HepG2 (cell line): ENCODE results near the gene CFL1. TPM values are rescaled to one million over a fixed set of nuclear protein-coding genes. Genes with fewer than 3 reads are reported as not detected.

ENCODE experiments used
- ATAC-seq: fragments of 200-7000 bp; cut with Tn5 transposase; 3 replicates; pipeline ENCODE4 v1.9.1; 2020; ENCODE audit warnings: mild to moderate bottlenecking, moderate library complexity
- BruUV-seq: library from RNA; stranded (reverse); fragments of 400-500 nt; replicated peaks from 2 replicates; lab custom pipeline; 2021; lab: Mats Ljungman, UMichigan
- CTCF ChIA-PET: fragments of 300-600 bp; formaldehyde crosslinking; extraction: SDS; loops from one replicate; lab custom pipeline; 2021; ENCODE audit warnings: low total read pairs, inconsistent platforms, low intra/inter-chr PET ratio; lab: Yijun Ruan, JAX
- POLR2A ChIA-PET: fragments of 350-600 bp; sonication (Branson Sonifier 250); formaldehyde crosslinking; loops from one replicate; lab custom pipeline; 2020; ENCODE audit warnings: antibody characterized with exemption, inconsistent platforms; lab: Yijun Ruan, JAX
- DNase-seq: peaks from one replicate; pipeline ENCODE4 v3.0.0-alpha.2; 2015; ENCODE audit warnings: low spot score
- FAIRE-seq: peaks from 3 replicates; lab custom pipeline; 2011; peaks lifted over from hg19 to GRCh38; lab: Jason Lieb, UNC
- H2AFZ ChIP-seq: one replicate; pipeline ENCODE4 v1.6.1; 2011; ENCODE audit warnings: low read length, inconsistent platforms
- H3K27ac ChIP-seq: fragments of 300-600 bp; 3 replicates; pipeline ENCODE4 v1.8.0; 2011; ENCODE audit warnings: mixed run types, mild to moderate bottlenecking, mixed read lengths, low read length, inconsistent platforms; ENCODE audit not compliant: insufficient read depth; ENCODE audit errors: extremely low read length
- H3K27me3 ChIP-seq, 2 experiments: fragments of 200-600 bp in 1 of 2; 2 replicates in 1 of 2; 3 replicates in 1 of 2; pipeline versions ENCODE4 v1.6.0 to v1.8.0; 2011; ENCODE audit warnings: low read length in 2 of 2, mild to moderate bottlenecking in 2 of 2, moderate library complexity in 2 of 2, inconsistent platforms in 1 of 2; ENCODE audit not compliant: insufficient read depth in 2 of 2, control insufficient read depth in 1 of 2
- H3K36me3 ChIP-seq, 2 experiments: fragments of 200-600 bp in 1 of 2; replicated peaks in 1 of 2; 2 replicates in 1 of 2; 3 replicates in 1 of 2; pipeline versions ENCODE4 v1.5.1 to v1.8.0; 2011; ENCODE audit warnings: low read length in 2 of 2, inconsistent platforms in 1 of 2; ENCODE audit not compliant: insufficient read depth in 2 of 2, control insufficient read depth in 1 of 2
- H3K4me1 ChIP-seq: 2 replicates; pipeline ENCODE4 v1.5.1; 2012; ENCODE audit warnings: low read length, inconsistent platforms; ENCODE audit not compliant: insufficient read depth
- H3K4me2 ChIP-seq: 2 replicates; pipeline ENCODE4 v1.6.0; 2011; ENCODE audit warnings: low read depth, low read length, inconsistent platforms
- H3K4me3 ChIP-seq, 3 experiments: fragments of 200-600 bp in 1 of 3; sonication (generic), shearing (Covaris generic) in 1 of 3; replicated peaks in 1 of 3; 2 replicates each; pipeline ENCODE4 v1.5.1; 2011 to 2016; ENCODE audit warnings: low read length in 3 of 3, inconsistent platforms in 2 of 3, low read depth in 2 of 3, mild to moderate bottlenecking in 2 of 3, control low read depth in 1 of 3, mixed read lengths in 1 of 3; ENCODE audit not compliant: insufficient read depth in 1 of 3
- H3K79me2 ChIP-seq: one replicate; pipeline ENCODE4 v1.6.1; 2011; ENCODE audit warnings: low read length, inconsistent platforms; ENCODE audit not compliant: insufficient read depth
- H3K9ac ChIP-seq: 2 replicates; pipeline ENCODE4 v1.6.0; 2011; ENCODE audit warnings: mild to moderate bottlenecking, low read depth, low read length, inconsistent platforms; ENCODE audit not compliant: insufficient read depth
- H3K9me3 ChIP-seq: 2 replicates; pipeline ENCODE4 v1.5.1; 2012; ENCODE audit warnings: mild to moderate bottlenecking, low read length
- H4K20me1 ChIP-seq: 2 replicates; pipeline ENCODE4 v1.6.0; 2011; ENCODE audit warnings: inconsistent platforms, mild to moderate bottlenecking, low read length, moderate library complexity; ENCODE audit not compliant: insufficient read depth
- FOXA3 ChIP-seq: IDR thresholded peaks from 2 replicates; pipeline ENCODE4 v1.6.1; 2016; ENCODE audit warnings: missing genetic modification reagents, missing compliant biosample characterization
- FOXK2 ChIP-seq: fragments of 450-650 bp; IDR thresholded peaks from 2 replicates; pipeline ENCODE4 v1.6.1; 2016
- NR2C2 ChIP-seq: sonication (generic); formaldehyde crosslinking; IDR thresholded peaks from 2 replicates; pipeline ENCODE4 v1.4.0; 2020; ENCODE audit warnings: missing genetic modification reagents, mild to moderate bottlenecking, moderate library complexity, borderline replicate concordance
- RNF219 ChIP-seq: sonication (generic); formaldehyde crosslinking; IDR thresholded peaks from 2 replicates; pipeline ENCODE4 v1.5.0; 2020; ENCODE audit warnings: mild to moderate bottlenecking, missing genetic modification reagents
- TEF ChIP-seq: sonication (generic); formaldehyde crosslinking; IDR thresholded peaks from 2 replicates; pipeline ENCODE4 v1.5.0; 2020; ENCODE audit warnings: missing genetic modification reagents
- ZNF263 ChIP-seq: sonication (generic); formaldehyde crosslinking; IDR thresholded peaks from 2 replicates; pipeline ENCODE4 v1.4.0; 2020; ENCODE audit warnings: missing genetic modification reagents
- ZNF326 ChIP-seq: sonication (generic); formaldehyde crosslinking; IDR thresholded peaks from 2 replicates; pipeline ENCODE4 v1.4.0; 2020; ENCODE audit warnings: missing genetic modification reagents, borderline replicate concordance
- ZNF441 ChIP-seq: sonication (generic); formaldehyde crosslinking; IDR thresholded peaks from 2 replicates; pipeline ENCODE4 v1.7.0; 2021; ENCODE audit warnings: missing genetic modification reagents, borderline replicate concordance
- ZNF629 ChIP-seq: sonication (generic); formaldehyde crosslinking; conservative IDR thresholded peaks from 2 replicates; pipeline ENCODE4 v1.5.0; 2020; ENCODE audit warnings: missing genetic modification reagents
- ZNF782 ChIP-seq: sonication (generic); formaldehyde crosslinking; IDR thresholded peaks from 2 replicates; pipeline ENCODE4 v1.4.0; 2020; ENCODE audit warnings: missing genetic modification reagents, mild to moderate bottlenecking, borderline replicate concordance
- WGBS: methylation state at CpG from one replicate; pipeline ENCODE4 v1.1.6; 2017; ENCODE audit warnings: low lambda C conversion rate; 5-methylcytosine and 5-hydroxymethylcytosine counted together
- in situ Hi-C: cut with HindIII; loops from 2 replicates; pipeline ENCODE4 v1.10.0; 2017; ENCODE audit warnings: low pct_unique_long_range_greater_than_20kb; ENCODE audit not compliant: extremely low pct_ligation_motif_present
- intact Hi-C: fragments of 100-400 bp; cut with micrococcal nuclease; formaldehyde crosslinking; loops from one replicate; pipeline ENCODE4 v1.10.0; 2022; ENCODE audit not compliant: unreplicated experiment
- polyA plus RNA-seq, 8 experiments: library from polyadenylated mRNA; depleted of rRNA in 3 of 8; stranded (reverse) in 7 of 8; unstranded in 1 of 8; fragments of >200 nt; fragmentation: Illumina TruSeq in 4 of 8; extraction: Trizol in 4 of 8; gene quantifications; 2 replicates each; pipeline versions ENCODE4 v1.2.1 to v1.2.3, GENCODE V29; 2011 to 2016; ENCODE audit warnings: low read depth in 4 of 8, missing spikeins in 1 of 8, mixed read lengths in 1 of 8; ENCODE audit not compliant: insufficient read depth in 1 of 8
- total RNA-seq, 5 experiments: library from RNA; depleted of rRNA; stranded (reverse); fragments of >200 nt; fragmentation: Illumina TruSeq; extraction: Trizol; gene quantifications; 2 replicates each; pipeline ENCODE4 v1.2.3, GENCODE V29; 2016; ENCODE audit warnings: low read depth in 1 of 5
- TF ChIP-seq, protein P1 (sequence below): sonication (generic); formaldehyde crosslinking; IDR thresholded peaks from one replicate; pipeline ENCODE4 v1.5.1; 2020; ENCODE audit warnings: mild to moderate bottlenecking, missing genetic modification reagents; ENCODE audit errors: not compliant biosample characterization
- TF ChIP-seq, protein P2 (sequence below): sonication (generic); formaldehyde crosslinking; IDR thresholded peaks from 2 replicates; pipeline ENCODE4 v1.5.0; 2020; ENCODE audit warnings: missing genetic modification reagents

The CFL1 gene
- total and polyA plus RNA-seq, 2 of the 13 experiments (the other 11 are each of a cell fraction or from before 2014, with no cell fraction given) = 379 to 383 TPM

DNA sequence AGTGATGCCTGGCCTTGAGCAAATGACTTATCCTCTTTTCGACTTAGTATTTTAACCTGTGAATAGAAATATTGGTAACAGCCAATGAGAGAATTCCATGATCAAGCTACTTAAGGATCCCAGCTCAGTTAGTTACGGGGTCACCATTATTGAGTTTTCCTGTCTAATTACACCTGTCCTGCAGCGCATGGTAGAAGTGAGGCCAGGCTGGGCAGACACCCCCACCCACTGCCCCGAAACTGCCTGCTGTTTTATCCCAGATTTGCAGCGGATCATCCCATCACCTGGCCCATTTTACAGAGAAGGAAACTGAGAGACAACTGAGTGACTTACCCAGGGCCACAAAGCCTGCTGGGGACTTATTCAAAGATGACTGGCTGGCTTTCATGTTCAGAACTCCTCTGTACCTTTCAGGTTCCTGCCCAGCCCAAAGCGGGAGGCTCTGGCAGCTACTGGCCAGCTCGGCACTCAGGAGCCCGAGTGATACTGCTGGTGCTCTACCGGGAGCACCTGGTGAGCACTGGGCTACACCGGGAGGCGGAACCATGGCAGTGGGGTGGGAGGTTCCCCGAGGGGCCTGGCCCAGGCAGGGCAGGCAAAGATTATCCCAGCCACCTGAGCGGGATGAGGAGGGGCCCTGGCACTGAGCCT, 3.7 kb upstream of the CFL1 start:
- Histone ChIP-seq H3K4me2 (peak overlapping the region; percentile 100), H3K36me3 (peaks cover 14 to 41% of the 10 kb centered on the region in 2 experiments; a peak in 4 of 5 replicates), H2AFZ (no peak overlapping the region), H3K27ac (peak overlapping the region; percentile 90), H3K9ac (peak overlapping the region; percentile 89), H3K4me1 (peaks cover 29% of the 10 kb centered on the region), H3K79me2 (peaks cover 21% of the 10 kb centered on the region), H3K9me3 (no peaks in the 10 kb centered on the region), H3K4me3 (peak overlapping the region; percentile 80 to 99 (median 89)), H4K20me1 (peaks cover 10% of the 10 kb centered on the region), H3K27me3 (no peaks in the 10 kb centered on the region; a peak in 1 of 5 replicates)
- DNase-seq = no peak
- ChIA-PET CTCF (interaction anchor here (1.4 to 1.9 kb wide), 3 partner anchors 23 to 150 kb away, joined by 3 to 7 read pairs (median 6); no protein-coding TSS in a partner anchor), POLR2A (interaction anchor here (0.7 to 5.4 kb wide), 5 partner anchors 9 to 141 kb away, joined by 3 to 81 read pairs (median 20); partner anchors contain the start of genes BANF1, CCDC85B, EFEMP2 and EIF1AD)
- in situ Hi-C loops (no loop called here), intact Hi-C loops (no loop called here)
- no TSS peak for BruUV-seq
- WGBS = 84% methylated on average over 10 of the region's 13 CpGs
- ATAC-seq = no peak
- FAIRE-seq = no peak
- TF ChIP-seq RNF219 (CRISPR knock-in tag) (no peak), NR2C2 (no peak), FOXK2 (no peak), ZNF782 (CRISPR knock-in tag) (no peak), ZNF263 (peak; percentile 69), ZNF441 (CRISPR knock-in tag) (no peak), TEF (CRISPR knock-in tag) (no peak), FOXA3 (no peak), ZNF326 (CRISPR knock-in tag) (no peak), ZNF629 (CRISPR knock-in tag) (peak; percentile 51; the same call in 1 of the 2 replicates)
- TF ChIP-seq, protein P1, sequence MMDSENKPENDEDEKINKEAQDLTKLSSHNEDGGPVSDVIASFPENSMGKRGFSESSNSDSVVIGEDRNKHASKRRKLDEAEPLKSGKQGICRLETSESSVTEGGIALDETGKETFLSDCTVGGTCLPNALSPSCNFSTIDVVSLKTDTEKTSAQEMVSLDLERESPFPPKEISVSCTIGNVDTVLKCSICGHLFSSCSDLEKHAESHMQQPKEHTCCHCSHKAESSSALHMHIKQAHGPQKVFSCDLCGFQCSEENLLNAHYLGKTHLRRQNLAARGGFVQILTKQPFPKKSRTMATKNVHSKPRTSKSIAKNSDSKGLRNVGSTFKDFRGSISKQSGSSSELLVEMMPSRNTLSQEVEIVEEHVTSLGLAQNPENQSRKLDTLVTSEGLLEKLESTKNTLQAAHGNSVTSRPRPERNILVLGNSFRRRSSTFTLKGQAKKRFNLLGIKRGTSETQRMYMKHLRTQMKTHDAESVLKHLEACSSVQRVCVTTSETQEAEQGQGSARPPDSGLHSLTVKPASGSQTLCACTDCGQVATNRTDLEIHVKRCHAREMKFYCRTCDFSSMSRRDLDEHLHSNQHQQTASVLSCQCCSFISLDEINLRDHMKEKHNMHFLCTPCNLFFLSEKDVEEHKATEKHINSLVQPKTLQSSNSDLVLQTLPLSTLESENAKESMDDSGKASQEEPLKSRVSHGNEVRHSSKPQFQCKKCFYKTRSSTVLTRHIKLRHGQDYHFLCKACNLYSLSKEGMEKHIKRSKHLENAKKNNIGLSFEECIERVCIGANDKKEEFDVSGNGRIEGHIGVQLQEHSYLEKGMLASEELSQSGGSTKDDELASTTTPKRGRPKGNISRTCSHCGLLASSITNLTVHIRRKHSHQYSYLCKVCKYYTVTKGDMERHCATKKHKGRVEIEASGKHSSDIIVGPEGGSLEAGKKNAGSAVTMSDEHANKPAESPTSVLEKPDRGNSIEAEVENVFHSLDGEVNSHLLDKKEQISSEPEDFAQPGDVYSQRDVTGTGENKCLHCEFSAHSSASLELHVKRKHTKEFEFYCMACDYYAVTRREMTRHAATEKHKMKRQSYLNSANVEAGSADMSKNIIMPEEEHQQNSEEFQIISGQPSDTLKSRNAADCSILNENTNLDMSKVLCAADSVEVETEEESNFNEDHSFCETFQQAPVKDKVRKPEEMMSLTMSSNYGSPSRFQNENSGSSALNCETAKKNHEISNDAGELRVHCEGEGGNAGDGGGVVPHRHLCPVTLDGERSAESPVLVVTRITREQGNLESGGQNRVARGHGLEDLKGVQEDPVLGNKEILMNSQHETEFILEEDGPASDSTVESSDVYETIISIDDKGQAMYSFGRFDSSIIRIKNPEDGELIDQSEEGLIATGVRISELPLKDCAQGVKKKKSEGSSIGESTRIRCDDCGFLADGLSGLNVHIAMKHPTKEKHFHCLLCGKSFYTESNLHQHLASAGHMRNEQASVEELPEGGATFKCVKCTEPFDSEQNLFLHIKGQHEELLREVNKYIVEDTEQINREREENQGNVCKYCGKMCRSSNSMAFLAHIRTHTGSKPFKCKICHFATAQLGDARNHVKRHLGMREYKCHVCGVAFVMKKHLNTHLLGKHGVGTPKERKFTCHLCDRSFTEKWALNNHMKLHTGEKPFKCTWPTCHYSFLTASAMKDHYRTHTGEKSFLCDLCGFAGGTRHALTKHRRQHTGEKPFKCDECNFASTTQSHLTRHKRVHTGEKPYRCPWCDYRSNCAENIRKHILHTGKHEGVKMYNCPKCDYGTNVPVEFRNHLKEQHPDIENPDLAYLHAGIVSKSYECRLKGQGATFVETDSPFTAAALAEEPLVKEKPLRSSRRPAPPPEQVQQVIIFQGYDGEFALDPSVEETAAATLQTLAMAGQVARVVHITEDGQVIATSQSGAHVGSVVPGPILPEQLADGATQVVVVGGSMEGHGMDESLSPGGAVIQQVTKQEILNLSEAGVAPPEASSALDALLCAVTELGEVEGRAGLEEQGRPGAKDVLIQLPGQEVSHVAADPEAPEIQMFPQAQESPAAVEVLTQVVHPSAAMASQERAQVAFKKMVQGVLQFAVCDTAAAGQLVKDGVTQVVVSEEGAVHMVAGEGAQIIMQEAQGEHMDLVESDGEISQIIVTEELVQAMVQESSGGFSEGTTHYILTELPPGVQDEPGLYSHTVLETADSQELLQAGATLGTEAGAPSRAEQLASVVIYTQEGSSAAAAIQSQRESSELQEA (CRISPR knock-in tag) = no peak
- TF ChIP-seq, protein P2, sequence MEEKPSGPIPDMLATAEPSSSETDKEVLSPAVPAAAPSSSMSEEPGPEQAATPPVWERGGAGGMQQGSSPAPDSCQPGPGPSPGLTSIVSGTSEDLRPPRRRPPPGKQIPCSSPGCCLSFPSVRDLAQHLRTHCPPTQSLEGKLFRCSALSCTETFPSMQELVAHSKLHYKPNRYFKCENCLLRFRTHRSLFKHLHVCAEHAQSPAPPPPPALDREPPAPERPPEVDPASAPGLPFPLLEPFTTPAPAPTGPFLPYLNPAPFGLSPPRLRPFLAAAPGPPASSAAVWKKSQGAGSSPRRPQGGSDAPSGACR (CRISPR knock-in tag) = no peak
